Measurements from ENCODE around the gene NGDN.
"Not testable (repeated sequence)": the region's sequence is repeated elsewhere in the genome, so short reads cannot be mapped to it uniquely, and the experiment has no call there.

The NGDN gene

GRCh38 chr14:23438101-23438971 is 31.2 kb upstream of the NGDN start:
- in situ Hi-C loops (cut with MboI; ENCODE audit: low pct_unique_long_range_greater_than_20kb, low sequenced_read_pairs), result no loop called here
- DNase-seq, result no peak

- DNase-seq, result no peak
- in situ Hi-C loops (cut with MboI; ENCODE audit: low pct_unique_long_range_greater_than_20kb, low sequenced_read_pairs), result no loop called here
Measured at GRCh38 chr14:23439107-23439835, 30.2 kb upstream of the NGDN start.

- DNase-seq, result no peak
- in situ Hi-C loops (cut with MboI; ENCODE audit: low pct_unique_long_range_greater_than_20kb, low sequenced_read_pairs), result no loop called here
Measured at GRCh38 chr14:23441076-23441475, 28.4 kb upstream of the NGDN start.

- DNase-seq, result no peak
- in situ Hi-C loops (cut with MboI; ENCODE audit: low pct_unique_long_range_greater_than_20kb, low sequenced_read_pairs), result no loop called here
Measured at GRCh38 chr14:23442721-23443356, 26.7 kb upstream of the NGDN start.

GRCh38 chr14:23443411-23443812 is 26.1 kb upstream of the NGDN start:
- DNase-seq, result no peak
- in situ Hi-C loops (cut with MboI; ENCODE audit: low pct_unique_long_range_greater_than_20kb, low sequenced_read_pairs), result no loop called here

- DNase-seq, result no peak
- in situ Hi-C loops (cut with MboI; ENCODE audit: low pct_unique_long_range_greater_than_20kb, low sequenced_read_pairs), result no loop called here
Measured at GRCh38 chr14:23443881-23444280, 25.6 kb upstream of the NGDN start.

- DNase-seq, result no peak
- in situ Hi-C loops (cut with MboI; ENCODE audit: low pct_unique_long_range_greater_than_20kb, low sequenced_read_pairs), result no loop called here
Measured at GRCh38 chr14:23444314-23444713, 25.2 kb upstream of the NGDN start.

GRCh38 chr14:23445773-23446172 is 23.7 kb upstream of the NGDN start:
- no peak for DNase-seq
- in situ Hi-C loops (cut with MboI; ENCODE audit: low pct_unique_long_range_greater_than_20kb, low sequenced_read_pairs), result no loop called here

- no peak for DNase-seq
- in situ Hi-C loops (cut with MboI; ENCODE audit: low pct_unique_long_range_greater_than_20kb, low sequenced_read_pairs), result no loop called here
Measured at GRCh38 chr14:23446291-23446851, 23.1 kb upstream of the NGDN start.

GRCh38 chr14:23447361-23448350 is 21.8 kb upstream of the NGDN start:
- in situ Hi-C loops (cut with MboI; ENCODE audit: low pct_unique_long_range_greater_than_20kb, low sequenced_read_pairs), result no loop called here
- no peak for DNase-seq

GRCh38 chr14:23449314-23449713 is 20.2 kb upstream of the NGDN start:
- no peak for DNase-seq
- in situ Hi-C loops (cut with MboI; ENCODE audit: low pct_unique_long_range_greater_than_20kb, low sequenced_read_pairs), result no loop called here

- no peak for DNase-seq
- in situ Hi-C loops (cut with MboI; ENCODE audit: low pct_unique_long_range_greater_than_20kb, low sequenced_read_pairs), result no loop called here
Measured at GRCh38 chr14:23450379-23450778, 19.1 kb upstream of the NGDN start.

GRCh38 chr14:23452237-23452636 is 17.3 kb upstream of the NGDN start:
- in situ Hi-C loops (cut with MboI; ENCODE audit: low pct_unique_long_range_greater_than_20kb, low sequenced_read_pairs), result no loop called here
- DNase-seq, result no peak

GRCh38 chr14:23454445-23454856 is 15.1 kb upstream of the NGDN start:
- in situ Hi-C loops (cut with MboI; ENCODE audit: low pct_unique_long_range_greater_than_20kb, low sequenced_read_pairs), result no loop called here
- DNase-seq, result peak; percentile 37

GRCh38 chr14:23456883-23457586 is 12.5 kb upstream of the NGDN start:
- DNase-seq; in situ Hi-C loops (cut with MboI; ENCODE audit: low pct_unique_long_range_greater_than_20kb, low sequenced_read_pairs): not testable (repeated sequence)

GRCh38 chr14:23457587-23458445 is 11.7 kb upstream of the NGDN start:
- no peak for DNase-seq
- in situ Hi-C loops (cut with MboI; ENCODE audit: low pct_unique_long_range_greater_than_20kb, low sequenced_read_pairs), result no loop called here

- in situ Hi-C loops (cut with MboI; ENCODE audit: low pct_unique_long_range_greater_than_20kb, low sequenced_read_pairs), result no loop called here
- no peak for DNase-seq
Measured at GRCh38 chr14:23460960-23461359, 8.5 kb upstream of the NGDN start.

Data from KBM-7 (cell line).